ENCODE results near the gene TRO.
A peak's percentile ranks its signal among the peaks of the same experiment; 100 is the strongest.

The TRO gene, protein sequence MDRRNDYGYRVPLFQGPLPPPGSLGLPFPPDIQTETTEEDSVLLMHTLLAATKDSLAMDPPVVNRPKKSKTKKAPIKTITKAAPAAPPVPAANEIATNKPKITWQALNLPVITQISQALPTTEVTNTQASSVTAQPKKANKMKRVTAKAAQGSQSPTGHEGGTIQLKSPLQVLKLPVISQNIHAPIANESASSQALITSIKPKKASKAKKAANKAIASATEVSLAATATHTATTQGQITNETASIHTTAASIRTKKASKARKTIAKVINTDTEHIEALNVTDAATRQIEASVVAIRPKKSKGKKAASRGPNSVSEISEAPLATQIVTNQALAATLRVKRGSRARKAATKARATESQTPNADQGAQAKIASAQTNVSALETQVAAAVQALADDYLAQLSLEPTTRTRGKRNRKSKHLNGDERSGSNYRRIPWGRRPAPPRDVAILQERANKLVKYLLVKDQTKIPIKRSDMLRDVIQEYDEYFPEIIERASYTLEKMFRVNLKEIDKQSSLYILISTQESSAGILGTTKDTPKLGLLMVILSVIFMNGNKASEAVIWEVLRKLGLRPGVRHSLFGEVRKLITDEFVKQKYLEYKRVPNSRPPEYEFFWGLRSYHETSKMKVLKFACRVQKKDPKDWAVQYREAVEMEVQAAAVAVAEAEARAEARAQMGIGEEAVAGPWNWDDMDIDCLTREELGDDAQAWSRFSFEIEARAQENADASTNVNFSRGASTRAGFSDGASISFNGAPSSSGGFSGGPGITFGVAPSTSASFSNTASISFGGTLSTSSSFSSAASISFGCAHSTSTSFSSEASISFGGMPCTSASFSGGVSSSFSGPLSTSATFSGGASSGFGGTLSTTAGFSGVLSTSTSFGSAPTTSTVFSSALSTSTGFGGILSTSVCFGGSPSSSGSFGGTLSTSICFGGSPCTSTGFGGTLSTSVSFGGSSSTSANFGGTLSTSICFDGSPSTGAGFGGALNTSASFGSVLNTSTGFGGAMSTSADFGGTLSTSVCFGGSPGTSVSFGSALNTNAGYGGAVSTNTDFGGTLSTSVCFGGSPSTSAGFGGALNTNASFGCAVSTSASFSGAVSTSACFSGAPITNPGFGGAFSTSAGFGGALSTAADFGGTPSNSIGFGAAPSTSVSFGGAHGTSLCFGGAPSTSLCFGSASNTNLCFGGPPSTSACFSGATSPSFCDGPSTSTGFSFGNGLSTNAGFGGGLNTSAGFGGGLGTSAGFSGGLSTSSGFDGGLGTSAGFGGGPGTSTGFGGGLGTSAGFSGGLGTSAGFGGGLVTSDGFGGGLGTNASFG (N-terminal part only)

DNA sequence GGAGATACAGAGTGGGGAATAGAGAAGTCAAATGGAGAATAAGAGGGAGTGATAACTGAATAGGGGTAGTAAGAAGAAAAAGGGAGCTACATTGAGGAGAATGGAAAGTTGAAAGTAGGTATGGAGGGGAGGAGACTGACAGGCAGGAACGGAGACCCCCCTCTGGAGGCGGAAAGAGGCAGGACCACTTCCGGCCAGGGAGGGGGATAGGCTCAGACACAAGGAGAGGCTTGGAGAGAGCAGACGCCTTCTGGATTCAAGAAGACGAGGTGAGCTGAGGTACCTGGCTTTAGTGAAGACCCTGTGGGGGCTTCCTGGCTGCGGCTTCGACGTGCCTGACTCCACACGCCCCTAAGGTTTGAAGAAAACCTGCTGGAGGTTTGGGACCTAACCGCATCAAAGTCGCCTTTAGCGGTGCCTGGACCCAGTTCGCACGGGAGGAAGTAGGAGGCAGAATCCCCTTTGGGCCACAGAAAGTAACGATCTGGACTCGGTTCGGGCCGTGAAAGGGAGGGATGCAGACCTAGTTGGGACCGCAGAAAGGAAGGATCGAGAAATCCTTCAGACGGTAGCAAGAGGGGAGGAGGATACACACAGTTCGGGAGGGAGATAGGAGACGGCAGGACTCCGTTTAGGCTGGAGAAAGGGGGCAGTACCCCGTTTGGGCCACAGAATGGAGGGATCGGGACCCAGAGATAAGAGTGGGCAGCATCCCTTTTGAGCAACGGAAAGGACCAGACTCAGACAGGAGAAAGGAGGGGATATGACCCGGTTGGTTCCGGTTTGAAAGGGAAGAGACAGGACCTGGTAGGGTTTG is at the start of gene TRO:
TSS of gene TRO (plus strand) at position 215 of the 817 bp plus-strand sequence. CDS start 1,423 bp downstream, outside the sequence.
- no peak for DNase-seq

DNA sequence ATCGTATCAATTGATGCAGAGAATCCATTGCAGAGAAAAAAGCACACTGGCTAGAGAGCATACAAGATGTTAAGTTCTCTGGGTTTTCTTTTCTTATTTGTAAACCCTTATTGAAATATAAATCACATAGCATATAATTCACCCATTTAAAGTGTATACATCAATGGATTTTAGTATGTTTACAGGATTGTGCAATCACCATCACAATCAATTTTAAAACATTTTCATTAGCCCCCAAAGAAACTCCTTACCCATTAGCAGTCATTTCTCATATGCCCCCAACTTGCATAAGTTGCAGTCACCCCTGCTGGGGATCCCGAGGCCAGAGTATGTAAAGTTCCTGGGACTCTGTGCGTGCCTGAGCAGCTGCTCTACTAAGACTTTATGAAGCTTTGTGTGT is 34.9 kb upstream of the TRO start:
- no peak for DNase-seq

DNA sequence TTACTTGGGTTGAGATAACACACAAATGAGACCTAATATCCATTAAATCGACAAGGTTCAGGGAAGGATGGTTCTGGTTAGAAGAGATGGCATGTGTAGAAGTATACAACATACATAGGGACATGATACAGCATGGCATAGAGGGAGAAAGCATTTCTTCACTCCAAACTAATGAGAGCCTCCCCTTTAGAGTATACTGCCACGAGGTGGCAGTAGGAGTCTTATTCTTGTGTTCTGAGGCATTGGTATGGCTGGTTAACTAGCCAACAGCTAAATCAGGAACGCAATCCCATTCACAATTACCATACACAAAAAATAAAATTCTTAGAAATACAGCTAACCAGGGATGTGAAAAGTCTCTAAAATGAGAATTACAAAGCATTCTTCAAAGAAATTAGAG is 29.1 kb upstream of the TRO start:
- no peak for DNase-seq

DNA sequence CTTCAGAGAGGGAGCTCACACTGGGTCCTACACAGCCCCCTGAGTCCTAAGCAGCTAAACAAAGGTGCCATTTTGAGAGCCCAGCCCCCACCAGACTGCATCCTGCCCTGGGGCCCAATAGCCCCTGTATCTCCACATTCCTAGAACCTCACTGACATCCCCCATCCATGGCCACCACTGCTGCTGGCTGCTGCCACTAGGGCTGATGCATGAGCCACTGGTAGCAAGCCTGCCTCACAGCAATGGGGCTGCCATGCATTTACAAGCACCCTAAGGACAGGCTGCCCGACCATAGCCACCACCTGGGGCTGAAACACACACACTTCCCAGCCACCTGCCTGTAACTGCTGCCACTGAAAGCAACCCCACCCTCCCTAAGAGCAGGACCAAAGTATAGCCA is 26.5 kb upstream of the TRO start:
- no peak for DNase-seq

DNA sequence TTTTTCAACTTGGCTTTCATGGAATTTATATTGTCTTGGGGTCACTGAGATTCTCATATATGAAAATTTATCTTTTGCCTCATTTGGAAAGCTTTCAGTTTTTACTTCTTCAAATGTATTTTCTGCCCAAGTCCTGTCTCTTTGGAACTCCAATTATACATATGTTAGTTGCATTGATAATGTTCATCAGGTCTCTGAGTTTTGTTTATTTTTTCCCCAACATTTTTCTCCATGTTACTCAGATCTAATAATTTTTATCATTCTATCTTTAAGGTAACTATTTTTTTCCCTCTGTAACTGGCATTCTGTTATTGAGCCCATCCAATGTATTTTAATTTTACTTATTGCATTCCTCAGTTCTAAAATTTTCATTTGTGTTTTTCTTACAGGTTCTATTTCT is 10.7 kb upstream of the TRO start:
- DNase-seq = no peak

DNA sequence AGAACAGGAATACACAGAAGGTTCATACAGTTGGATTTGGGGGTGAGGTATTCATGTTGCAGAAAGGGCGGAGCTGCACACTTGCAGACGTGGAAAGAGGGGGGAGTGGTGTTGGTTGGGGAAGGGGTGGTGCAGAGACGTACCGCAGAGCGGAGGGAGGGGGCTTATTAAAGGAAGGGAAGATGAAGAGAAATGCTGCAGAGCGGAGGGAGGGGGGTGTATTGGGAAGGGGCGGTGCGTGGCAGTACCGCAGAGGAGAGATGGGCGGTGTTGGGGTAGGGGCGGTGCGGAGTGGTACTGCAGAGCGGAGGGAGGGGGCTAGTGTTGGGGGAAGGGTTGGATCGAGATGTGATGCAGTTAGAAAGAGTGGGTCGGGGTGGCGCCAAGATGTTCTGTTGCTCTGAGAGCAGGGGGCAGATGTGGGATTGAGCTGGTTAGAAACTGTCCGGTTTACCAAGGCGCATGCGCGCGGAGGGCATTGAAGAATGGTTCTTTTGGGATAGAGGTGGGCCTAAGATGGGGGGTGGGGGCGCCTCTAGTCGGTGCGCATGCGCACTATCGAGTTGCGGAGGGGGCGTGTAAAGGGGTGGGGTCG is 900 bp downstream of the TRO start:
- peak; percentile 8 for DNase-seq

DNA sequence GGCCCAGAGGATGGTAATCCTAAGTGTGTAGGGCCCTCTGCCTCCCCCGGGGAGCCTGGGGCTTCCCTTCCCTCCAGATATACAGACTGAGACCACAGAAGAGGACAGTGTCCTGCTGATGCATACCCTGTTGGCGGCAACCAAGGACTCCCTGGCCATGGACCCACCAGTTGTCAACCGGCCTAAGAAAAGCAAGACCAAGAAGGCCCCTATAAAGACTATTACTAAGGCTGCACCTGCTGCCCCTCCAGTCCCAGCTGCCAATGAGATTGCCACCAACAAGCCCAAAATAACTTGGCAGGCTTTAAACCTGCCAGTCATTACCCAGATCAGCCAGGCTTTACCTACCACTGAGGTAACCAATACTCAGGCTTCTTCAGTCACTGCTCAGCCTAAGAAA is 1.9 kb downstream of the TRO start:
- no peak for DNase-seq

DNA sequence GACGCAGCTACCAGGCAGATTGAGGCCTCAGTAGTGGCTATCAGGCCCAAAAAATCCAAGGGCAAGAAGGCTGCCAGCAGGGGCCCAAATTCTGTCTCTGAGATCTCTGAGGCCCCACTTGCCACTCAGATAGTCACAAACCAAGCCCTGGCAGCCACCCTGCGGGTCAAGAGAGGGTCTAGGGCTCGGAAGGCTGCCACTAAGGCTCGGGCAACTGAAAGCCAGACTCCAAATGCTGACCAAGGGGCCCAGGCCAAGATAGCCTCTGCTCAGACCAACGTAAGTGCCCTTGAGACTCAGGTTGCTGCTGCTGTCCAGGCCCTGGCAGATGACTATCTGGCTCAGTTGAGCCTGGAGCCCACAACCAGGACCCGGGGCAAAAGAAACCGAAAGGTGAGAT is 2.8 kb downstream of the TRO start:
- no peak for DNase-seq

DNA sequence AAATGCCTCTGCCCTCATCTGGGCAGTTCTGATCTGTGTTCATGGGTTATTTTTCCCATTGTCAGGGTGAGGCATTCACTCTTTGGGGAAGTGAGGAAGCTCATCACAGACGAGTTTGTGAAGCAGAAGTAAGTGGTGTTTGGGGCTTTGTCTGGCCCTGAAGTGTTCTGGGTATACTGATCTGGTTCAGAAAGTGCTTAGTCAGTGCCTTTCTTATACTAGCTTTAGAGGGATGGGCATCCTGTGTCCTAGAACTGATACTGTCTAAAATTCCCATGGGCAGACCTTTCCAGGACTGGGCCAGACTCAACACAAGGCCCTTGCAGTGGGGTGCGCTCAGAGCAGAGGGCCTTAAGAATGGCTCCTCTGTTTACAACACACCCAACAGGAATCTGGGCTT is 6.4 kb downstream of the TRO start:
- DNase-seq = no peak

DNA sequence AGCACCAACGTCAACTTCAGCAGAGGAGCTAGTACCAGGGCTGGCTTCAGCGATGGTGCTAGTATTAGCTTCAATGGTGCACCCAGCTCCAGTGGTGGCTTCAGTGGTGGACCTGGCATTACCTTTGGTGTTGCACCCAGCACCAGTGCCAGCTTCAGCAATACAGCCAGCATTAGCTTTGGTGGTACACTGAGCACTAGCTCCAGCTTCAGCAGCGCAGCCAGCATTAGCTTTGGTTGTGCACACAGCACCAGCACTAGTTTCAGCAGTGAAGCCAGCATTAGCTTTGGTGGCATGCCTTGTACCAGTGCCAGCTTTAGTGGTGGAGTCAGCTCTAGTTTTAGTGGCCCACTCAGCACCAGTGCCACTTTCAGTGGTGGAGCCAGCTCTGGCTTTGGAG is 8.3 kb downstream of the TRO start:
- no peak for DNase-seq

DNA sequence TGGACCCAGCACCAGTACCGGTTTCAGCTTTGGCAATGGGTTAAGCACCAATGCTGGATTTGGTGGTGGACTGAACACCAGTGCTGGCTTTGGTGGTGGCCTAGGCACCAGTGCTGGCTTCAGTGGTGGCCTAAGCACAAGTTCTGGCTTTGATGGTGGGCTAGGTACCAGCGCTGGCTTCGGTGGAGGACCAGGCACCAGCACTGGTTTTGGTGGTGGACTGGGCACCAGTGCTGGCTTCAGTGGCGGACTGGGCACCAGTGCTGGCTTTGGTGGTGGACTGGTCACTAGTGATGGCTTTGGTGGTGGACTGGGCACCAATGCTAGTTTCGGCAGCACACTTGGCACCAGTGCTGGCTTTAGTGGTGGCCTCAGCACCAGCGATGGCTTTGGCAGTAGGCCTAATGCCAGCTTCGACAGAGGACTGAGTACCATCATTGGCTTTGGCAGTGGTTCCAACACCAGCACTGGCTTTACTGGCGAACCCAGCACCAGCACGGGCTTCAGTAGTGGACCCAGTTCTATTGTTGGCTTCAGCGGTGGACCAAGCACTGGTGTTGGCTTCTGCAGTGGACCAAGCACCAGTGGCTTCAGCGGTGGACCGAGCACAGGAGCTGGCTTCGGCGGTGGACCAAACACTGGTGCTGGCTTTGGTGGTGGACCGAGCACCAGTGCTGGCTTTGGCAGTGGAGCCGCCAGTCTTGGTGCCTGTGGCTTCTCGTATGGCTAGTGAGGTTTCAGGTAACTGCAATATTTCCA is 9.8 kb downstream of the TRO start:
- DNase-seq = no peak

DNA sequence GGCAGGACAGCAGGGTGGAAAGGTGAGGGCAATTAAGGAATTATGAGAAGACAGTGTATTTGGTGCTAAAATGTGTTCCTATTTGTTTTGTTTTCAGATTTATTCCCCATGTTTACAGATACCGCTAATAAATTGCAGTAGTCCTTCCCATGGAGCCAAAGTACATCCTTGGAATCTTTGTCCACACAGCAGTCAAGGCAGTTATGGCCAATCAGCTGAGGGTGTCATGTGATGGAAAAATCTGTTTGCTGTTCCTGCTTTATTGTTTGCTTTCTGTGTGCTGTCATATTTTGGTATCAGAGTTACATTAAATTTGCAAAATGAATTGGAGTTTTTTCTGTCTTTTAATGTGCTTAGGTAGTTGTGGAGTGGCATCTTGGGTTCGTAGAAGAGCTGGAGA is 10.5 kb downstream of the TRO start:
- DNase-seq = no peak

DNA sequence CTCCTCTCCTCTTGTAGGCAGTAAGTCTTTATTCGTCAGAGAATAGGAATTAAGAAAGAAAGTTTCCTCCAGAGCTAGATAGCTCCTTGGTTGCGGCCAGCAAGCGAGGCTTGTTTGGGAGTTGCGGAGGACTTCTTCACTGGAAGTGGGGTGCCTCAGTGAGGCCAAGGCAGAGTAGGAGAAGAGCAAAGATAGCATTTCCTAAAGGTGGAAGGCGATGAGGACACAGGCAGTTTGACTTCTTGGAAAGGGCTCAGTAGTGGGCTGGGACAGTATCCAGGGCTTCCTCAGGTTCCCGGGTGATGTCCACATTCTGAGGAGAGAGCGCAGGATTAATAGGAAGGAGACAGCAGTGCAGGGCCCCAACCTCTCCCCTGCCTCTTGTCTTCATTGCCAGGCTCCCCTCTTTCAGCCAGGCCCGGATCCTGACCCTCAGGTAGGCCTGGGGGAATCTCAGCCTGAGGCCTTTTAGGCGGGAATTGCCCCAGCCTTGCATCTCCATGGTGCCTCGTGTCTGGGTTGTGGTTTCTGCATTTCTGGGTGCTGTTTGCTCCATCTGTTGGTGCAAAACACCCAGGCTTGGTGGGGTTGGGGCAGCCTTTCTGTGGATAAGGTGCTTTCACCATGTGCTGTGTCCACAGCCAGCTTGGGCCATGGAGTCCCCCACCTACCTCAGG is 12.7 kb downstream of the TRO start:
- no peak for DNase-seq

DNA sequence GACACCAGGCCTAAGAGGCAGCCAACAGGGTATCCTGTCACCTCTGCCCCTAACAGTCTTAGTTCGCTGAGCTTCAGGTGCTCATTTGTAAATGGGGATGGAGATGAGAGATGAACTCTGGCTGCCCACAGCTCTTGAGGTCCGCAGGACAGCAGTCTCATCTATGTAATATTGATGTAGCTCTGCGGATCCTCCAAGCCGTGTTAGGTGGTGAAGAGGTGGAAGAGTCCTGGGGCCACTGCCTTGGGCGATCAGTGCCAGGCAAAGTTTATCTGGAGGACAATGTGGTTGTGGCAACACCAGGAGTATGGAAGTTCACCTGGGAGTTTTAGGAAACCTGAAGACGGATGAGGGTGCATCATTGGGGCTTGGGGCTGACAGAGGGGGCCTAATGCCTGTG is 13.4 kb downstream of the TRO start:
- no peak for DNase-seq

DNA sequence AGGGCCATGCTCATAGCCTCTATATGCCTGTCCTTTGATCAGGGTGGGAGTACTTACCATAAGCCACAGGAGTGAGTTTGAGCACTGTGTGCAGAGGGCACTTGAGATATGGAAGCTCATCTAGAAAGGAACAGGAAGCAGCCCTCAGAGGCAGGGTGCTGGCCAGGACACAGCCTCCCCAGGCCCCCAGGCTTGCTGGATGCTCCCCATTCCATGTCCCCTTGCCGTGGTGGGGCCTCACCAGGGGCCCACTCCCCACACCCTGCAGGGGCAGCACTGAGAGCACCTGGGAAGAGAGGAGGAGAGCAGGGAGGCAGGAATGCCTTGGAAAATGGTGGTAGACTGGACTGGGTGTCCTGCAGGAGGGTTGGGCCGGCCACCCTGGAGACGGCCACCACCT is 14.3 kb downstream of the TRO start:
- DNase-seq = no peak

DNA sequence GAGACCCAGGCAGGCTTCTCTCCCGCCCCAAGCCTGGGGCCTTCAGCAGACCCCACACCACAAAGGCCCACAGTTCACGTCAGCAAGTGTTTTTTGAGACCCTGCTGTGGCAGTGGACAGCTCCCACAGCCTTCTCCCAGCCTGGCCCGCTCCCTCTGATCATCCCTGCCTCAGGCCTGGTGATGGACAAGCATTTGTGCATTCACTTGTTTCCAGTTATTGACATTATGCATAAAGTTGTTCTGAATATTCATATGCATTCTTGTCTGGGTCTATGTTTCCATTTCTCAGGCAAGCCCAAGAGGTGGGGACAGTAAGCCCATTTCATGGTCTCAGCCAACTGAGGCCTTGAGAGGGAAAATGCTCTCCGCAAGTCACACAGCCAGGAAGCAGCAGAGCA is 14.7 kb downstream of the TRO start:
- DNase-seq = no peak

DNA sequence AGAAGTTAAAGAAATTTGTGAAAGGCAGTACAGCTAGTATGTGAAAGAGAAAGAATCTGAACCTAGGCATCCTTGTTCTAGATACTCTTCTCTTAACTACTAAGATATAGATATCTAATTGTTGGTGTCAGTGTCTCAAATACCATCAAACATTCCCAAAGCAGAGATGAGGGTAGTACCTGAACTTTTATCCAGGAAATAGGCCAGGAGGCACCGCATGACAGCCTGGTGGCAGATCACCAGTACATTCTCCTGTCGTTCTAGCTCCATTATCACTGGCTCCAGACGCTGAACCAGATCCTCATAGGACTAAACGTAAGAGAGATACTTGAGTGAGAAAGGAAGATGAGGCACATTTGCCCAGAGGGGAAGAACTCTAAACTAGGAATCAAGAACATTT is 16.8 kb downstream of the TRO start:
- no peak for DNase-seq

DNA sequence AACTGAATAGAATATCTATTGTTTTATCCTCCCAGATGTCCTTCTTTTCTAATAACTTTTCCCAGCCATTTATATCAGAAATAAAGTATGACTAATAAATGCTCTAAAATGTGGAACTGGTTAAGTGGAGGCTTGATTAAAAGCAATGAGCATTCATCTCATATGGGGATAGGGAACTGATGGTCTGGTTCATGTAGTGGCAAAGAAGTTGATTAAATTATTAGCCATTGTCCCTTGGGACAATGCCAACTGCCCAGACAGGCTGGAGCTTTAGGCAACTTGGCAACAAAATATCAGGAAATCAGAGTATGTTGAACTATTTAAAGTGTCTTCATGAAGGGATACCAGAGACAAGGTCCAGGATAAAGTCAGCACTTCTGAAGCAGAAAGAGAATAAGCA is 24.2 kb downstream of the TRO start:
- no peak for DNase-seq

DNA sequence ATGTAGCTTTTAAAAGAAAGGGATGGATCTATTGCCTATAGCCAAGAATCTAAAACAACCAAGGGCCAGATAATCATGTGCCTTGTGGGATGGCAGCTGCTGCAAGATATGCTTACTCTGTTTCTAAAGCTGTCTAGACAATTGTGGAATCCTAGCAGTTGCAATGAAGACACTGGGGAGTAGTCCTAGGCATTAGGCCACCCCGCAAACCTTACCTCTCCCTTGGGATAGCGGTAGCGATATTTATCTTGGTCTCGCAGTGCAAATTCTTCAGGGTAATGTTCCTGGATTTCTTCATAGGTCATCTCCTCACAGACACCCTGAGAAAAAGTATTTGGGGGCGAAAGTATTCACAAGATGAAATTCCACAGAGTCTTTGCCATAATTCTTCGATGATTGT is 24.6 kb downstream of the TRO start:
- DNase-seq = no peak

DNA sequence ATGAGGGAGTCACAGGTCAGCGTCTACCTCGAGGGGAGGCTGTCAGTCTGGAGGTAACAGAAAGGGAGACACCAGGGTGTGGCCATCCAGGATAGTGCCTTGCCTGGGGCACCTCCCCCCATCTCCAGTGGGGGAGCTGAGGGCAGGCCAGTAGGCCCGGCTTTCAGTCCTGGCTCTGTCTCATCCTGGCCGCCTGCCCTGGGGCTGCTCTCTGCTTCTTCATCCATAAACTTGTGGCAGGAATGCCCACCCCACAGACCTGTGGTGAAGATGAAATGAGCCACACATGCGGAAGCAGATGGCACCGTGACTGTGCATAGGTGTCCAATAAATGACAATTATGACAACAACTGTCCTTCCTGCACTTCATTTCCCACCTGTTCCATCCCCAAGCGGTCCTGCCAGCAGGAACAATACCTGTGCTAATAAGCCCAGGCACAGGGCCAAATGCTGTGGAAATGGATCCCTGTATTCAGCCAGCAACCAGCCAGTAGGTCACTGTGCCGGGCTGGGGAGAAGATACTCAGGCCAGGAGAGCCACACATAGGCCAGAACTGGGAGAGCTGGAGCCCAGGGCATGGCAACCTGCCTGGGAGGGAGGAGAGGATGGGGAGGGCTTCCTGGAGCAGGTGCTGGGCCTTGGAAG is 30.2 kb downstream of the TRO start:
- no peak for DNase-seq

Data from activated effector memory CD4-positive, alpha-beta T cell treated with Interleukin-2 at 50 U/mL for 16 hours (primary cell).